HepG2 (cell line): ENCODE data around the gene MTHFD1. TPM values are rescaled to one million over a fixed set of nuclear protein-coding genes. Genes with fewer than 3 reads are reported as not detected.
A peak's percentile ranks its signal among the peaks of the same experiment; 100 is the strongest.

Source experiments
- IRX3 ChIP-seq: sonication (generic); formaldehyde crosslinking; IDR thresholded peaks from 2 replicates; pipeline ENCODE4 v1.8.1; 2023; ENCODE audit warnings: mild to moderate bottlenecking, low read depth, missing genetic modification reagents, borderline replicate concordance
- TFAP4 ChIP-seq: sonication (generic); IDR thresholded peaks from 2 replicates; pipeline ENCODE4 v1.6.1; 2016; ENCODE audit warnings: low read depth, borderline replicate concordance
- TMF1 ChIP-seq: sonication (generic); formaldehyde crosslinking; IDR thresholded peaks from 2 replicates; pipeline ENCODE4 v1.8.1; 2022; ENCODE audit warnings: low read depth, missing genetic modification reagents
- ZBTB40 ChIP-seq, 2 experiments: fragments of 450-650 bp in 1 of 2; sonication (generic) in 1 of 2; formaldehyde crosslinking in 1 of 2; IDR thresholded peaks; 2 replicates each; pipeline versions ENCODE4 v1.6.1 to v1.8.0; 2016 to 2022; ENCODE audit warnings: antibody characterized with exemption in 1 of 2, mild to moderate bottlenecking in 1 of 2, missing genetic modification reagents in 1 of 2
- ZNF281 ChIP-seq: sonication (generic); formaldehyde crosslinking; IDR thresholded peaks from 2 replicates; pipeline ENCODE4 v1.4.0; 2020; ENCODE audit warnings: missing genetic modification reagents, borderline replicate concordance
- polyA plus RNA-seq, 8 experiments: library from polyadenylated mRNA; depleted of rRNA in 3 of 8; stranded (reverse) in 7 of 8; unstranded in 1 of 8; fragments of >200 nt; fragmentation: Illumina TruSeq in 4 of 8; extraction: Trizol in 4 of 8; gene quantifications; 2 replicates each; pipeline versions ENCODE4 v1.2.1 to v1.2.3, GENCODE V29; 2011 to 2016; ENCODE audit warnings: low read depth in 4 of 8, missing spikeins in 1 of 8, mixed read lengths in 1 of 8; ENCODE audit not compliant: insufficient read depth in 1 of 8
- total RNA-seq, 5 experiments: library from RNA; depleted of rRNA; stranded (reverse); fragments of >200 nt; fragmentation: Illumina TruSeq; extraction: Trizol; gene quantifications; 2 replicates each; pipeline ENCODE4 v1.2.3, GENCODE V29; 2016; ENCODE audit warnings: low read depth in 1 of 5
- TF ChIP-seq, protein P1 (sequence below): sonication (generic); formaldehyde crosslinking; IDR thresholded peaks from 2 replicates; pipeline ENCODE4 v1.4.0; 2020; ENCODE audit warnings: missing genetic modification reagents

MTHFD1 gene
- total and polyA plus RNA-seq, 2 of the 13 experiments (the other 11 are each of a cell fraction or from before 2014, with no cell fraction given), result 31.0 to 106 TPM

DNA sequence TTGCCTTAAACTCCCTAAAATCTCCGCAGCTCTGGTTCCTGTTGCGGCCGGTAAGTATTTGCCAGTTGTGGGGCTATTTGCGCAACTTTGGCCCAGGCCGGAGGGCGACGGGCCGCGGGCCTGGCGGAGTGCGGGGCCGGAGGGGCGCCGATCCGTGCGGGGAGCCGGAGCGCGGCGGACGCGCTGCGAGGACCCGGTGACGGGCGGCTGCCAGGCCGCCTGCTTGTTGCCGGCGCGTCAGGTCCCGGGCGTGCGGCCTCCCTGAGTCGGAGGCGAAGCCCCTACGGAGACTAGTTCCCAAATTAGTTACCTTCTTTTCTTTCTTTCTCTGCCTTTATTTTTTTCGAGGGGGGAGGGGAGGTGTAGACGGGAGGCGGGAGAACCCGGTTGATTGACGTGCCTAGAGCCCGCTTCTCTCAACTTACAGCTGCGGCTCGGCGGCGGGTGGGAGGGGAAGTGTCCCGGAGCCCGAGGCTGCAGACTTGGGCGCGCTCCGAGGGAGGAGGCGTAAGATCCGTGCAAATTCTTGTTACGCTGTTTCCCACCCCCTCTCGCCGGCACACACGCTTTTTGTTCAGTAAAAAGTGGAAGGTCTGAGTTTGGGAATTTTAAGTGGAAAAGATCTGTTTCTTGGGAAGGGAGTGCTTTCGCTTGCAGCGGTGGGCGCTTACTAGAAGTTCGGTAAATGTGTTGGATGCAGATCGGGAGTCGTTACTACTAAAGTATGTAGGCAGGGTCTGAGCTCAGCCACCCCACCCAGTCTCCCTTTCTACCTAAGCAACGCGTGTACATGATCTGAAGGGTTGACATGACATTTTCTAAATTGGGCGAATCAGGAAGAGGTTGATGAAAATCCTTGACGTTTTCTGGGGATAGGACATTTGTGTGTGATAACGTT, 117.0 kb downstream of the MTHFD1 start (continued):
- TF ChIP-seq, protein P1, sequence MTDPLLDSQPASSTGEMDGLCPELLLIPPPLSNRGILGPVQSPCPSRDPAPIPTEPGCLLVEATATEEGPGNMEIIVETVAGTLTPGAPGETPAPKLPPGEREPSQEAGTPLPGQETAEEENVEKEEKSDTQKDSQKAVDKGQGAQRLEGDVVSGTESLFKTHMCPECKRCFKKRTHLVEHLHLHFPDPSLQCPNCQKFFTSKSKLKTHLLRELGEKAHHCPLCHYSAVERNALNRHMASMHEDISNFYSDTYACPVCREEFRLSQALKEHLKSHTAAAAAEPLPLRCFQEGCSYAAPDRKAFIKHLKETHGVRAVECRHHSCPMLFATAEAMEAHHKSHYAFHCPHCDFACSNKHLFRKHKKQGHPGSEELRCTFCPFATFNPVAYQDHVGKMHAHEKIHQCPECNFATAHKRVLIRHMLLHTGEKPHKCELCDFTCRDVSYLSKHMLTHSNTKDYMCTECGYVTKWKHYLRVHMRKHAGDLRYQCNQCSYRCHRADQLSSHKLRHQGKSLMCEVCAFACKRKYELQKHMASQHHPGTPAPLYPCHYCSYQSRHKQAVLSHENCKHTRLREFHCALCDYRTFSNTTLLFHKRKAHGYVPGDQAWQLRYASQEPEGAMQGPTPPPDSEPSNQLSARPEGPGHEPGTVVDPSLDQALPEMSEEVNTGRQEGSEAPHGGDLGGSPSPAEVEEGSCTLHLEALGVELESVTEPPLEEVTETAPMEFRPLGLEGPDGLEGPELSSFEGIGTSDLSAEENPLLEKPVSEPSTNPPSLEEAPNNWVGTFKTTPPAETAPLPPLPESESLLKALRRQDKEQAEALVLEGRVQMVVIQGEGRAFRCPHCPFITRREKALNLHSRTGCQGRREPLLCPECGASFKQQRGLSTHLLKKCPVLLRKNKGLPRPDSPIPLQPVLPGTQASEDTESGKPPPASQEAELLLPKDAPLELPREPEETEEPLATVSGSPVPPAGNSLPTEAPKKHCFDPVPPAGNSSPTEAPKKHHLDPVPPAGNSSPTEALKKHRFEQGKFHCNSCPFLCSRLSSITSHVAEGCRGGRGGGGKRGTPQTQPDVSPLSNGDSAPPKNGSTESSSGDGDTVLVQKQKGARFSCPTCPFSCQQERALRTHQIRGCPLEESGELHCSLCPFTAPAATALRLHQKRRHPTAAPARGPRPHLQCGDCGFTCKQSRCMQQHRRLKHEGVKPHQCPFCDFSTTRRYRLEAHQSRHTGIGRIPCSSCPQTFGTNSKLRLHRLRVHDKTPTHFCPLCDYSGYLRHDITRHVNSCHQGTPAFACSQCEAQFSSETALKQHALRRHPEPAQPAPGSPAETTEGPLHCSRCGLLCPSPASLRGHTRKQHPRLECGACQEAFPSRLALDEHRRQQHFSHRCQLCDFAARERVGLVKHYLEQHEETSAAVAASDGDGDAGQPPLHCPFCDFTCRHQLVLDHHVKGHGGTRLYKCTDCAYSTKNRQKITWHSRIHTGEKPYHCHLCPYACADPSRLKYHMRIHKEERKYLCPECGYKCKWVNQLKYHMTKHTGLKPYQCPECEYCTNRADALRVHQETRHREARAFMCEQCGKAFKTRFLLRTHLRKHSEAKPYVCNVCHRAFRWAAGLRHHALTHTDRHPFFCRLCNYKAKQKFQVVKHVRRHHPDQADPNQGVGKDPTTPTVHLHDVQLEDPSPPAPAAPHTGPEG (CRISPR knock-in tag), result 0 out of 2 replicates have a peak, but pooled peaks have one; percentile 16
- TF ChIP-seq TMF1 (peak; percentile 35; the same call in 1 of the 2 replicates), ZBTB40 (IDR thresholded peaks at IDR 0.05) (no peak), ZBTB40 (CRISPR knock-in tag; IDR thresholded peaks at IDR 0.05) (0 out of 2 replicates have a peak, but pooled peaks have one; percentile 38), IRX3 (CRISPR knock-in tag) (peak; percentile 46; the same call in 1 of the 2 replicates), TFAP4 (peak; percentile 41; the same call in 1 of the 2 replicates), ZNF281 (peak; percentile 66)
